Measurements from ENCODE around the gene MRPL36. TPM values are rescaled to one million over a fixed set of nuclear protein-coding genes. Genes with fewer than 3 reads are reported as not detected.

Gene MRPL36
- total and polyA plus RNA-seq, 4 donors, result 14.5 to 62.8 (median 40.4) TPM

DNA sequence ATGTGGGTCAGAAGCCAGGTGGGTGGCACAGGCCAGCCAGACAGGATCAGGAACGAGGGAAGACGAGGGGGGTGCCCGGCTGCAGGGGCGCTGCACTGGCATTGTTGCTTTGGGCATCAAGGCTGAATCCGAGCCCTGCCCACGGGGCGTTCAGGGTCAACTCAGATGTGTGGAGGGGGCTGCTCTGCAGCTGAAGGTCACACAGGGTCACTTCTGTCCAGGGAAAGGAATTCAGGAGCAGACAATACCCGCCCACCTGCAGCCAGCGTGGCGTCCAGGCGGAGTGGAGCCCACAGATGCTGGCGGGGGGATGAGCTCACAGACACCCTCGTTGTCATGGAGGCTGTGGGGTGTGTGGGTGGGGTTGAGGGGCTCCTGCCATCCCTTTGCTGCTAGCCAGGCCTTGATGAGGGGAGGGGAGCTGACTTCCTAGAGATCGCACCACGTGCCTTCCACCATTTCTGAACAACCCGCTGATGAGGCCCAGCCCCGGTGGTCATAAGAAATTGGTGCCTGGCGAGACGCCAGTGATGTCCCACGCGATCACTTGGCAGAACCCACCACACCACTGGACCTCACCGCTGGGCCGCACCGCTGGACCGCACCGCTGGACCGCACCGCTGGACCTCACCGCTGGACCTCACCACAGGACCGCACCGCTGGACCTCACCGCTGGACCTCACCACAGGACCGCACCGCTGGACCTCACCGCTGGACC is 31.2 kb downstream of the MRPL36 start:
- WGBS, 2 donors, result 89 to 90% methylated on average over 29 to 35 of the region's 35 CpGs
- Histone ChIP-seq H3K36me3 (ENCODE audit: control insufficient read depth in 4 of 4, insufficient read depth in 4 of 4, low read length in 4 of 4) (no peaks in the 10 kb centered on the region), H3K9ac (ENCODE audit: insufficient read depth in 1 of 2, low read length in 2 of 2) (no peak overlapping the region), H3K4me1 (ENCODE audit: control insufficient read depth in 5 of 5, insufficient read depth in 5 of 5, low read length in 5 of 5) (peaks cover 0 to 7% (median 0%) of the 10 kb centered on the region in 5 donors), H3K9me3 (ENCODE audit: control insufficient read depth in 4 of 4, insufficient read depth in 3 of 4, low read length in 3 of 4) (peaks cover 0 to 5% (median 0%) of the 10 kb centered on the region in 4 donors), H3K27me3 (ENCODE audit: control insufficient read depth in 3 of 3, insufficient read depth in 3 of 3, low read length in 2 of 3) (peaks cover 2 to 11% (median 4%) of the 10 kb centered on the region in 3 donors), H3K4me3 (no peak overlapping the region), H3K27ac (ENCODE audit: low read depth in 1 of 2, low read length in 1 of 2) (no peak overlapping the region)
- no peak for ATAC-seq (ENCODE audit: insufficient read depth, low FRiP score)
- no peak for DNase-seq
- no peak for TF ChIP-seq CTCF (IDR thresholded peaks at IDR 0.05; ENCODE audit: control extremely low read depth, extremely low read depth)

DNA sequence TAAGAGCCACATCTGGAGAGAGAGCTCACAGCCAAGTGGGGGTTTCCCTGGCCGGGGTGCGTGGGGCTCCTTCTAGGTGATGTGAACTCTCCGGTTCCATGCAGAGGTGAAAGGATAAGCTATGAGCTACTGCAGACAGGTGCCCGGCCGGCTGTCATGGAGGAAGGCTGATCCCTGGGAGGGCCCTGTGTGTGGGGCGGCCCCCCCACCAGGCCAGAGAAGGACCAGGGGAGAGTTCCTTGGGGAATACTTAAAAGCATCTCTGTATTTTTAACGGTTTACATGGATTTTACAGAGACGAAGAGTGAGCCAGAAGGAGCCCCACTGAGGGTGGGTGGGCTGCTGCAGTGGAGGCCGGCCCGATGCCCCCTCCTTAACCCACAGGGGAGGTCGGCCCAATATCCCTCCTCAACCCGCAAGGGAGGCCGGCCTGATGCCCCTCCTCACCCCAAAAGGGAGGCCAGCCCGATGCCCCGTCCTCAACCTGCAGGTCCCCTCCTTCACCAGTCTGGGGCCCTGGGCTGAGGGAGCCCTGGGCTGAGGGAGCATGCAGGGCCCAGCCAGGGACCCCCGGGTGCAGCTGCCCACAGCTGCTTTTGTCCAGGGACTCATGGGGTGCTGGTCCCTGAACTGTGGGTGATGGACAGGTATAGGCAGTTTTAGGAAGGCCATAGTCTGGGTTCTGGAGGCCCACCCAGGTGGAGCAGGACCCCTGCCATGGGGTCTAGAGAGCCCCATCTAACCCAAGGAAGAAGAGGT is 31.9 kb downstream of the MRPL36 start:
- H3K27me3 ChIP-seq (ENCODE audit: control insufficient read depth in 3 of 3, insufficient read depth in 3 of 3, low read length in 2 of 3), result peaks cover 2 to 11% (median 4%) of the 10 kb centered on the region in 3 donors
- DNase-seq (no peak), ATAC-seq (ENCODE audit: insufficient read depth, low FRiP score) (no peak)
- no peak for TF ChIP-seq CTCF (IDR thresholded peaks at IDR 0.05; ENCODE audit: control extremely low read depth, extremely low read depth)
- WGBS, 2 donors, result 79 to 87% methylated on average over 16 of the region's 16 CpGs
- H3K4me3 ChIP-seq, result no peak overlapping the region
- H3K9ac ChIP-seq (ENCODE audit: insufficient read depth in 1 of 2, low read length in 2 of 2), result no peak overlapping the region
- peaks cover 0 to 8% (median 0%) of the 10 kb centered on the region in 5 donors for H3K4me1 ChIP-seq (ENCODE audit: control insufficient read depth in 5 of 5, insufficient read depth in 5 of 5, low read length in 5 of 5)
- peaks cover 0 to 3% (median 0%) of the 10 kb centered on the region in 4 donors for H3K9me3 ChIP-seq (ENCODE audit: control insufficient read depth in 4 of 4, insufficient read depth in 3 of 4, low read length in 3 of 4)
- no peak overlapping the region for H3K27ac ChIP-seq (ENCODE audit: low read depth in 1 of 2, low read length in 1 of 2)
- H3K36me3 ChIP-seq (ENCODE audit: control insufficient read depth in 4 of 4, insufficient read depth in 4 of 4, low read length in 4 of 4), result no peaks in the 10 kb centered on the region

GRCh38 chr5:1765880-1766235 is 33.8 kb downstream of the MRPL36 start:
- Histone ChIP-seq H3K4me3 (no peak overlapping the region), H3K9me3 (ENCODE audit: control insufficient read depth in 4 of 4, insufficient read depth in 3 of 4, low read length in 3 of 4) (peaks cover 0 to 2% (median 0%) of the 10 kb centered on the region in 4 donors), H3K27ac (ENCODE audit: low read depth in 1 of 2, low read length in 1 of 2) (no peak overlapping the region), H3K9ac (ENCODE audit: insufficient read depth in 1 of 2, low read length in 2 of 2) (no peak overlapping the region), H3K4me1 (ENCODE audit: control insufficient read depth in 5 of 5, insufficient read depth in 5 of 5, low read length in 5 of 5) (peaks cover 0 to 8% (median 0%) of the 10 kb centered on the region in 5 donors), H3K36me3 (ENCODE audit: control insufficient read depth in 4 of 4, insufficient read depth in 4 of 4, low read length in 4 of 4) (no peaks in the 10 kb centered on the region), H3K27me3 (ENCODE audit: control insufficient read depth in 3 of 3, insufficient read depth in 3 of 3, low read length in 2 of 3) (peaks cover 0 to 4% (median 2%) of the 10 kb centered on the region in 3 donors)
- DNase-seq (no peak), ATAC-seq (ENCODE audit: insufficient read depth, low FRiP score) (no peak)
- TF ChIP-seq CTCF (IDR thresholded peaks at IDR 0.05; ENCODE audit: control extremely low read depth, extremely low read depth), result no peak
- 89 to 100% methylated on average over 3 of the region's 3 CpGs for WGBS, 2 donors
